IPS DF 6.9 (cell line): Measurements from ENCODE around the gene PMPCA.

Source experiments
- DNase-seq: peaks from one replicate; pipeline ENCODE4 v3.0.0-alpha.2; 2013; ENCODE audit warnings: low read depth, low spot score
- H3K27ac ChIP-seq: one replicate; pipeline ENCODE4 v1.5.1; 2013; ENCODE audit warnings: low read length, control low read depth
- H3K27me3 ChIP-seq: 2 replicates; pipeline ENCODE4 v1.6.1; 2013; ENCODE audit warnings: mild to moderate bottlenecking, low read length; ENCODE audit not compliant: control insufficient read depth, insufficient read depth
- H3K36me3 ChIP-seq: 2 replicates; pipeline ENCODE4 v1.6.1; 2013; ENCODE audit warnings: low read length; ENCODE audit not compliant: control insufficient read depth, insufficient read depth
- H3K4me1 ChIP-seq: 2 replicates; pipeline ENCODE4 v1.6.1; 2013; ENCODE audit warnings: low read length; ENCODE audit not compliant: control insufficient read depth, insufficient read depth
- H3K4me3 ChIP-seq: 2 replicates; pipeline ENCODE4 v1.5.1; 2013; ENCODE audit warnings: mild to moderate bottlenecking, low read length
- H3K9me3 ChIP-seq: 2 replicates; pipeline ENCODE4 v1.6.1; 2013; ENCODE audit warnings: low read length, inconsistent platforms; ENCODE audit not compliant: control insufficient read depth, insufficient read depth
- WGBS: extraction: QIAGEN DNeasy Blood & Tissue Kit; methylation state at CpG from one replicate; pipeline ENCODE4 v1.1.7; 2013; ENCODE audit warnings: mixed read lengths, missing lambda C conversion rate; ENCODE audit not compliant: insufficient read length, insufficient coverage; 5-methylcytosine and 5-hydroxymethylcytosine counted together

Gene PMPCA

DNA sequence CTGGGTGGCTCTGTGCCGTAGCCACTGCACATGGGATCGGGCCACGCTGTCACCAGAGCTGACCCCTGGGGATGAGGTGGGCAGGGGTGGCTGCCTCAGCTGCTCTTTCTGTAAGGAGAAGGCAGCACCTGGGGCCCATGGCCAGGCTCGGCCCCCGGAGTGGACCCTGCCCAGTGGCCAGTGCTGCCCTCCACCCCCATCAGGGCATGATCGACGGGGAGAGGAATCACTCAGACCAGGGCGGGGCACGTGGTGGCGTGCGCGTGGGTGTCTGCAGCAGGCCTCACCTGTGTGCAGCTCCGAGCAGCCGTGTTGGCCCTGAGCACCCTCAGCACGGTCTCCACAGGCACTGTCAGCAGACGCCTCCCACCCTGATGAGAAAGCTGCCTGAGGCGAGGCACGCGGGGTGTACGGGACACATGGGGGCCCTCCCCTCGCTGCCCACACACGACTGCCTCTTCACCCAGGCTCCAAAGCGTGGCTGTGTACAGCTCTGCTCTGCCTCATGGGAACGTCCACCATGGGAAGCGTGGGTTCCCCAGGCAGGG is 28.4 kb upstream of the PMPCA start:
- Histone ChIP-seq H3K36me3 (peaks cover 56% of the 10 kb centered on the region), H3K27ac (no peak overlapping the region), H3K4me1 (no peaks in the 10 kb centered on the region; the same call in 1 of the 2 replicates), H3K9me3 (no peaks in the 10 kb centered on the region), H3K4me3 (no peak overlapping the region), H3K27me3 (no peaks in the 10 kb centered on the region)
- WGBS = no CpG with 5 or more reads among the region's 25 CpGs
- no peak for DNase-seq

DNA sequence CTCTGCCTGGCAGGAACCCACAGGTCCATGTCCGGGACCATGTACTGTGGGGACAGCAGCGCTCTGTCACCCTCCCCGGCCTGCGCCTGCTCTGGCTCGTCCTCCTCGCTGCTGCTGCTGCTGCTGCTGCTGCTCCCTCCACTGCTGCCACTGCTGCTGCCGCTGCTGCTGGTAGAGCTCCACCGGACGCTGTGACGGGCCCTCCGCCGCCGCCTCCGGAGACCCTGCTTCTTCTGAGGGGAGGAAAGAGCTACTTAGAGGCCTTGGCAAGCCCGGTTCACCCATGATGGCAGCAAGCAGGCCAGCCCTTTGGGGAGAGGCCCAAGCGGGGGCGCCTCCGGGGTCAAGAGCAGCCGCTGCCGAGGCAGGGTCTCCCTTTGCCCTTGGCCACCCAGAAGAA is 27.0 kb upstream of the PMPCA start:
- no peaks in the 10 kb centered on the region for H3K27me3 ChIP-seq
- H3K4me1 ChIP-seq = no peaks in the 10 kb centered on the region; the same call in 1 of the 2 replicates
- WGBS = no CpG with 5 or more reads among the region's 20 CpGs
- H3K4me3 ChIP-seq = no peak overlapping the region
- no peaks in the 10 kb centered on the region for H3K9me3 ChIP-seq
- H3K27ac ChIP-seq = no peak overlapping the region
- DNase-seq = no peak
- peaks cover 64% of the 10 kb centered on the region for H3K36me3 ChIP-seq

DNA sequence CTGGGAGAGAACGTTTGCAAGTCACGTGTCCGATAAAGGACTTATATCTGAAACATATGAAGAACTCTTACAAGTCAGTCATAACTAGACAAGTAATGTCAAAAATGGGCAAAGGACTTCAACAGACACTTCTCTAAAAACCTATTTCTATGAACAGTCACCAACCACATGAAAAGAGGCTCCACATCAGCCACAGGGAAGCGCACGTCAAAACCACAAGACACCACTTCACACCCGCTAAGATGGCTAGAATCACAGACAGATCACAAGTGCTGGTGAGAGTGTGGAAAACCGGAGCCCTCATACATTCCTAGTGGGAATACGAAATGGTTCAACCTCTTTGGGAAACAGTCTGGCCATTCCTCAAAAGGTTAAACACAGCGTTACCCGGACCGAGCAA is 25.4 kb upstream of the PMPCA start:
- Histone ChIP-seq H3K4me3 (no peak overlapping the region), H3K27ac (no peak overlapping the region), H3K4me1 (no peaks in the 10 kb centered on the region), H3K9me3 (no peaks in the 10 kb centered on the region), H3K36me3 (peaks cover 59% of the 10 kb centered on the region), H3K27me3 (no peaks in the 10 kb centered on the region)
- DNase-seq = no peak
- WGBS = no CpG with 5 or more reads among the region's 11 CpGs

DNA sequence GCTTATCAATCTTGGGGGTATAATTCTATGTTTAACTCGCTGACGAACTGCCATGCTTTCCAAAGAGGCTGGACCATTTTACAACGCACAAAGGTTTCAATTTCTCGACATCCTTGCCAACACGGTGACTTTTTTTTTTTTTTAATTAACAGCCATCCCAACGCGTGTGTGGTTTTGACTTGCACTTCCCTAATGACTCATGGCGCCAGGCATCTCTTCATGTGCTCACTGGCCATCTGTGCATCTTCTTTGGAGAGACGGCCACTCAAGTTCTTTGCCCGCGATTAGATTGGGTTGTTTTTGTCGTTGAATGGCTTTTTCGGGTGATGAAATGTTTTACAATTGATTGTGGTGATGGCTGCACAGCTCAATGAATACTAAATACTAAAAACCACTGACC is 24.4 kb upstream of the PMPCA start:
- no peak overlapping the region for H3K4me3 ChIP-seq
- peaks cover 51% of the 10 kb centered on the region for H3K36me3 ChIP-seq
- H3K27ac ChIP-seq = no peak overlapping the region
- DNase-seq = no peak
- H3K27me3 ChIP-seq = no peaks in the 10 kb centered on the region
- no peaks in the 10 kb centered on the region for H3K4me1 ChIP-seq
- H3K9me3 ChIP-seq = no peaks in the 10 kb centered on the region
- no CpG with 5 or more reads among the region's 13 CpGs for WGBS

DNA sequence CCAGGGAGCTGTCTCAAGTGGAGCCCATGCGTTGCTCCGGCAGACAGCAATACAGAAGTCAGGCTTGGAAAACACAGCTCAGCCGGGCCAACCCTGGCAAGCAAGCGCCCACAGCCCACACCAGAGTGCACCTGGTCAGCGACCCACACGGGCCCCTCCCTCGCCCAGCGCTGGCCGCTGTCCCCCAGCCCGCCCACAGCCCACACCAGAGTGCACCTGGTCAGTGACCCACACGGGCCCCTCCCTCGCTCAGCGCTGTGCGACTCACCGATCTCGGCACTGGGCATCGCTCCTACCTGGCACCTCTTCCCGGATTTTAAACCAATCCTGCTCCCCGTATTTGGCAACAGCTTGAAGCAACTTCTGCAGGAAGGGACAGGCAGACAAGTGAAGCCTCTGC is 23.2 kb upstream of the PMPCA start:
- Histone ChIP-seq H3K4me3 (no peak overlapping the region), H3K4me1 (no peaks in the 10 kb centered on the region), H3K36me3 (peaks cover 48% of the 10 kb centered on the region), H3K9me3 (no peaks in the 10 kb centered on the region), H3K27ac (no peak overlapping the region), H3K27me3 (no peaks in the 10 kb centered on the region)
- no peak for DNase-seq
- no CpG with 5 or more reads among the region's 19 CpGs for WGBS

DNA sequence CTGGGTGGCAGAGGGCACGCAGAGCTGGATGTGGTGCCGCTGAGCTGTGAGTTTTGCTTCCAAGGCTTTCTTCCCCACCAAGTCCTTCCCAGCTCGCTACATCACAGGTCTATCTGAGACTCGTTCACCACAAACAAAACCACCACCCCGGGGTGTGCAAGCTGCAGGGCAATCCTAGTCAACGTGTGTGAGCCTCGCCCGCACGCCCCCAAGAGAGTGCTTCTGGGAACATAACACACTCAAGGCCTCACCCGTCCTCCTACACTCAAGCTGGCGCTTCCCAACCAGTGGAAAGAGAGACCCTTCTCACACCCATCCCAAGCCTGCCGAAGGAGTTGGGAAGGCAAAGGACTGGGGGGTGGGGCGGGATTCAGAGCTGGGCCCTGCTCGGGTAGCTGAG is 21.1 kb upstream of the PMPCA start:
- Histone ChIP-seq H3K4me1 (no peaks in the 10 kb centered on the region), H3K4me3 (no peak overlapping the region), H3K36me3 (peaks cover 42% of the 10 kb centered on the region), H3K27ac (no peak overlapping the region), H3K27me3 (no peaks in the 10 kb centered on the region), H3K9me3 (no peaks in the 10 kb centered on the region)
- WGBS = no CpG with 5 or more reads among the region's 14 CpGs
- no peak for DNase-seq

DNA sequence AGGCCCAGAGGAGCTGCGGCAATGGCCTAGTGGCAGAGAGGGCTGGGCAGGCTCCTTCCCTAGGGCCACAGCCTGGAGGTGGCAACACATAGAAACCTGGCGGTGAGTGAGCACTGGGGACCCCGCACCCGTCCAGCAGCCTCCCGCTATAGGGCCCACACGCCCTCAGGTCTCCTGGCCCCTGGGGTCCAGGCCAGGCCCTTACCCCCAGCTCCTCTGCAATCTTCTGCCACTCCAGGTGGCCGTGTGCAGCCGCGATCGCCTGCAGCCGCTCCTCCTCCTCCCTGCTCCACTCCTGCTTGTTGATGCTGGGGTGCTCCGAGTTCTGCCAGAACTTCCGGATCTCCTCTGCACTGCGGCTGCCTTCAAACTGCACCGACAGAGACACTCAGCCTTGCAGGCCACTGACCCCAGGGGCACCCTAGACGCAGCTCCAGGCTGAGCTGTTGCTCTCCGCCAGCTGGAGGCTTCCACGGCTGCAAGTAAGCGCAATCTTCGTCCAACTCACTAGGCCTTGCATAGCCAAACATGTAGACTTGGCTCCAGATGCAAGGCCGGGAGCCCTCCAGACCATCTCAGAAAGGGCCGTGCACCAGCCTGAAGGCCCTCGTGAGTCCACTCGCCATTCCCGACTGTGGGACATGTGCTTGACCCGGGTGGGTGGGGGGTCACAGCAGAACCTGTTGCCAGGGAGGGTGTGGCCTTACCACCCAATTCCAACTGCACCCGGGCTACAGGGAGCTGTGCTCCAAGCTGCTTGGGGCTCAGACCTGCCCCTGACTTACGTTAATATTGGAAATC is 18.5 kb upstream of the PMPCA start:
- no peaks in the 10 kb centered on the region for H3K27me3 ChIP-seq
- H3K4me1 ChIP-seq = no peaks in the 10 kb centered on the region
- peaks cover 64% of the 10 kb centered on the region for H3K36me3 ChIP-seq
- no peak overlapping the region for H3K27ac ChIP-seq
- no peak for DNase-seq
- WGBS = no CpG with 5 or more reads among the region's 28 CpGs
- no peaks in the 10 kb centered on the region for H3K9me3 ChIP-seq
- no peak overlapping the region for H3K4me3 ChIP-seq

DNA sequence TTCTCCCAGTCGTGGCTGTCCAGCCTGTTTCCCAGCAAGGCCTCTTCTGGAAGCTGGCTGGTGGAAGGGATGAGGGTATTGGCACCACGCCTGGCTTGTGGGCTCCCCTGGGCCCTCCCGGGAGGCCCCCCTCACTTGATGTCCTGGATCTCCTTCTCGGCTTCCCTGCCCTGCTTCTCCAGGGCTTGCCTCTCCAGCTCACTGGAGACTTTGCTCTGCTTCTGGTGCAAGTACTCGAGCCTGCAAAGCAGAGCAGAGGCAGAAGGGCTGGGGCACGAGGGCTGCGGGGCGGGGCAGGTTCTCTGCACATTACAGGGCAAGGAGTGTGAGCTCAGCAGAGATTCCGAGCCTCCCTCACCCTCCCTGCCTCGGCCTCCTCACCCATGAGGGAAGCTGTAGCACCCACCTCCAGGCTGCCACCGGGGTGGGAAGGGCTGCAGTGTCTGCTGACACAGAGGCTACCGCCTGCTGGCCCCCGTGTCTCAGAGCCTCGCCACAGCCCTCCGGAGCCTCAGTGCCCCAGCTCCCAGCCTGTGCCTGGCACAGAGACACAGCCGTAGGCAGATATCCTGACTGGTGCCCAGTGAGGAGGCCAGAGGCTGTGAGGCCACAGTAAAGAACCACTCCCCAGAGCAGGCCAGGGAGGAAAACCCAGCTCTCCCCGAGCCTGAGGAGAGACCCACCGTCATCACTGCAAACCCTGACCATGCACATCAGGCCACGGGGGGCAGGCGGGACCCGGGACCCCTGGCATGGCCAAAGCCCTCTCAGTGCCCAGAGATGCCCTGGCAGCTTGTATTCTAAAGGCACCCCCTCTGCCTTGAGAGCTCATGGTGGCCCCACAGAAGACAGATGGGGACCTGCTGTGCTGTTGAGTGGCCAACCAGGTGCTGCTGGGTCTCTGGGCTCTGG is 17.7 kb upstream of the PMPCA start:
- no peaks in the 10 kb centered on the region for H3K9me3 ChIP-seq
- H3K27ac ChIP-seq = no peak overlapping the region
- no peak overlapping the region; the same call in 1 of the 2 replicates for H3K4me3 ChIP-seq
- no peaks in the 10 kb centered on the region for H3K4me1 ChIP-seq
- H3K36me3 ChIP-seq = peaks cover 62% of the 10 kb centered on the region
- DNase-seq = no peak
- no CpG with 5 or more reads among the region's 21 CpGs for WGBS
- no peaks in the 10 kb centered on the region for H3K27me3 ChIP-seq

DNA sequence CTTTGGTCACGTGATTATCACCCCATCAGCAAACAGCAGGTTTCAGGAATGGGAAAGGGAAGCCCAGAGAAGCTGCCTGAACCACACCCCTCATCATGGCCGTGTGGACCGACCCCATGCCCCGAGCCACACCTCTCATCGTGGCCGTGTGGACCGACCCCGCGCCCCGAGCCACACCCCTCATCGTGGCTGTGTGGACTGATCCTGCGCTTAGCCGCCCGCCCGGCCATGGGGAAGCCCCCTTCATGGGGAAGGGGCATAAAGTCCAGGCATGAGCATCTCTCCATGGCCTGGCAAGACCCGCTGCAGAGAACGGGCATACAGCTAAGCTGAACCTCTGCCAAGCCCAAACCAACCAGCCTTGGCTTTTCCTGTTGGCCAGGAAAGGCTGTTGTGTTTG is 16.9 kb upstream of the PMPCA start:
- no CpG with 5 or more reads among the region's 17 CpGs for WGBS
- Histone ChIP-seq H3K36me3 (peaks cover 55% of the 10 kb centered on the region), H3K4me1 (no peaks in the 10 kb centered on the region), H3K4me3 (no peak overlapping the region), H3K27ac (no peak overlapping the region), H3K9me3 (no peaks in the 10 kb centered on the region), H3K27me3 (no peaks in the 10 kb centered on the region)
- DNase-seq = no peak

DNA sequence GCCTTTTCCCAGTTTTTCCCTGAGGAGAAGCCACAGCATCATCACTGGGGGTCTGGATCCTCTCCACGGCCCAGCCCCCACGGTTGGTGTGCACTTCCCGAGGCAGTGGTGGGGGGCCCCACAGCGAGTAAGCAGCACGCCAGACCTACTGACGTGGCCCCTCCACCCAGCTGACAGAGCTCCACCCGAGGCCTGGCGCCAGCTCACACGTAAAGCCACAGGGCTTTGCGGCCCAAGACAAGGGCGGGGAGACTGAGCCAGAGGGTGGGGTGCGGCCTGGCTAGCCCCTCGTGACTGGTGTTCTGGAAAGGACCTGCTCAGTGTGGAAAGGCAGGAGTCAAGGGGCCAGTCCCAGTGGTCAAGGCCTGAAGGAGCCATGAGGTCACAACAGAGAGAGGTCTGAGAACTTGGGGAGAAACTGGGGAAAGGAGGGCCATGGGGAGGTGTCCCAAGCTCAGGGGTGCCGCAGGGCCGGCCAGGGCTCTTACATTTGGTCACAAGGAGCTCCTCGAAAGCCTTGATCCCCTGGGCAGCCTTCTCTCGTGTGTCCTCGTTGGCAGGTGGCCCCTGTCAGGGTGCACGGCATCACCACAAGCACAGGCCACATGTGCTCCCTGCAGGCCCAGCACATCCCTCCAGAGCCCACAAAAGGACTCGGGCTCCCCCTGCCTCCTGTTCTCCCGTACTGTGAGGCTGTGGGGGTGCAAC is 16.0 kb upstream of the PMPCA start:
- DNase-seq = no peak
- H3K36me3 ChIP-seq = peaks cover 49% of the 10 kb centered on the region
- H3K4me1 ChIP-seq = no peaks in the 10 kb centered on the region
- H3K4me3 ChIP-seq = no peak overlapping the region
- WGBS = no CpG with 5 or more reads among the region's 21 CpGs
- H3K27ac ChIP-seq = no peak overlapping the region
- no peaks in the 10 kb centered on the region for H3K27me3 ChIP-seq
- H3K9me3 ChIP-seq = no peaks in the 10 kb centered on the region
